ENCODE data around the gene OPN5. TPM values are rescaled to one million over a fixed set of nuclear protein-coding genes. Genes with fewer than 3 reads are reported as not detected.
A peak's percentile ranks its signal among the peaks of the same experiment; 100 is the strongest.
"Not testable (repeated sequence)": the region's sequence is repeated elsewhere in the genome, so short reads cannot be mapped to it uniquely, and the experiment has no call there.

Gene OPN5, protein sequence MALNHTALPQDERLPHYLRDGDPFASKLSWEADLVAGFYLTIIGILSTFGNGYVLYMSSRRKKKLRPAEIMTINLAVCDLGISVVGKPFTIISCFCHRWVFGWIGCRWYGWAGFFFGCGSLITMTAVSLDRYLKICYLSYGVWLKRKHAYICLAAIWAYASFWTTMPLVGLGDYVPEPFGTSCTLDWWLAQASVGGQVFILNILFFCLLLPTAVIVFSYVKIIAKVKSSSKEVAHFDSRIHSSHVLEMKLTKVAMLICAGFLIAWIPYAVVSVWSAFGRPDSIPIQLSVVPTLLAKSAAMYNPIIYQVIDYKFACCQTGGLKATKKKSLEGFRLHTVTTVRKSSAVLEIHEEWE
- polyA plus RNA-seq: not detected

DNA sequence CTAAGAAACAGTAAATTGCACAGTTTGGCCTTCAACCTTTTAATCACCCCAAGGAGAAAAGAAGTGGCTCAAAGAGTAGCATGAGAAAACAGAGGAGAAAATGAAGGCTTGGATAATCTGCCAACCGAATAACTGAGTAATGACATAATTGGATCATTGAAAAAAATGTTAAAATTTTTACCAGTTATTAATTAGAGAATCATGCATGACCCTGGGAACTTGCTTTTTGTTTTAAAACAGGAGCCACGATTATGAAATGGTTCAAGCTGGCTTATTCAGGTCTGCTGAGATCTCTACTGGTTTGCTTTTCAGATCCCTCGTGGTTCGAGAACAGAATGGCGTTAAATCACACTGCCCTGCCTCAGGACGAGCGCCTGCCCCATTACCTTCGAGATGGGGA is at the start of gene OPN5:
OPN5 (plus strand) TSS at position 301 of the 400 bp plus-strand sequence; CDS start at position 336, 35 bp downstream.
- no peak for DNase-seq
- no peaks in the 10 kb centered on the region for H3K36me3 Mint-ChIP-seq
- no peaks in the 10 kb centered on the region for H3K9me3 Mint-ChIP-seq
- no peak within 1 kb of the TSS for H3K27ac Mint-ChIP-seq
- no peak within 1 kb of the TSS for H3K4me3 Mint-ChIP-seq
- H3K4me1 Mint-ChIP-seq: peaks cover 5 to 7% of the 10 kb centered on the region in 2 donors
- peaks cover 3 to 4% (median 3%) of the 10 kb centered on the region in 3 donors for H3K27me3 Mint-ChIP-seq (ENCODE audit: low read depth in 3 of 3)

DNA sequence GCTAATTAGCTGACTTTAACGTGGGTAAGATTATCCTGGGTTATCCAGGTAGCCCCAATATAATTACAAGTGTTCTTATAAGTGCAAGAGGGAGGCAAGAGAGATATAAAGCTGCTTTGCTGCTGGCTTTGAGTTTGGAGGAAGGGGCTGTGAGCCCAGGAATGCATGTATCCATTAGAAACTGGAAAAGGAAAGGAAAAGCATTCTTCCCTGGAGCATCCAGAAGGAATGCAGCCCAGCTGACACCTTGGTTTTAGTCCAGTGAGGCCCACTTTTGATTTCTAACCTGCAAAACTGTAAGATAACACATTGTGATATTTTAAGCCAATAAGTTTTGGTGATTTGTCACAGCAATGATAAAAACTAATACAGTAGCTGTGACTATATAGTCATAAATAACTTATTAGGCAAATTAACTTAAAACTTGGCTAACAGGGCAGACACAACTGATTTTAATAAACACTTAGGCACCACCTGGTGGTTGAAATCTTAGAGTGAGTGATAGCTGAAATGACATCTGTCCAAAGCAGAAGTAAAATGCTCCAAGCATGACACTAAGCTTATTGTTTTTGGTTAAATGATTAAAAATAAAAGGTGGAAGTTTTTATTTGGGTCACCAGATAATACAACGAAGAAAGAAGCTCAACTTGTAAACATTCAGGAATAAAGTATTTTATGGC is 47.8 kb upstream of the OPN5 start:
- Mint-ChIP-seq H3K4me3 (no peak overlapping the region), H3K4me1 (no peaks in the 10 kb centered on the region), H3K27ac (no peak overlapping the region), H3K27me3 (ENCODE audit: low read depth in 3 of 3) (peaks cover 0 to 2% (median 0%) of the 10 kb centered on the region in 3 donors), H3K9me3 (peaks cover 0 to 3% (median 0%) of the 10 kb centered on the region in 6 donors), H3K36me3 (no peaks in the 10 kb centered on the region)
- DNase-seq: peak in 1 of 3 donors; percentile 4

DNA sequence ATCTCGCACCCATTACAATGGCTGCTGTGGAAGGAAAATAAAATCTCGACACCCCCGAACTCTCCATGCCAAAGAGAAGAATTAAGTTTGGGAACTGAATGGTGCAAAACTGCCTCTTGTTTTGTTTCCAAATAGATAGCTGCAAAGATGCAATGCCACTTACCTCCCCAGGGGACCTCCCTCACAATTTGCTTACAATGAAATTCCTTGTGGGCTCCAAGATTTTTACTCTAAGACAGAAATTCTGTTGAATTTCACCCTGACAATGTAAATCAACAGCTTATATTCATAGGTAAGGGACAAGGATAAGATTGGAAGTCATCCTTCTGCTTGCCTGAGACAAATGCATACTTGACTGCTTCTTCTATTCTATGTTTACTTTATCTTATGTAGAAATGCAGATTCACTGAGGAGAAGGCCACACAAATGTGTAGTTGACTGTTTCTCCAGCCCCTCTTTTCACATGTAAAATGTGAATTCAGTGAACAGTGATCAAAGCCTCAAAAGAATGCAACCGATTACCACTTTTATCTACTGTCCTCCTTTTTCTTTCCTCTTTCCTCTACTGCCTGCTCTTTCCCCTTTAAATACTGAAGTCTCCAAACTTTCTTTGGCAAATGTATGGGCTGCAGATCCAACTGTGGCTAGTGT is 46.9 kb upstream of the OPN5 start:
- peaks cover 0 to 3% (median 0%) of the 10 kb centered on the region in 6 donors for H3K9me3 Mint-ChIP-seq
- H3K4me1 Mint-ChIP-seq: no peaks in the 10 kb centered on the region
- no peak for DNase-seq
- no peak overlapping the region for H3K27ac Mint-ChIP-seq
- H3K36me3 Mint-ChIP-seq: no peaks in the 10 kb centered on the region
- no peaks in the 10 kb centered on the region for H3K27me3 Mint-ChIP-seq (ENCODE audit: low read depth in 3 of 3)
- H3K4me3 Mint-ChIP-seq: no peak overlapping the region

DNA sequence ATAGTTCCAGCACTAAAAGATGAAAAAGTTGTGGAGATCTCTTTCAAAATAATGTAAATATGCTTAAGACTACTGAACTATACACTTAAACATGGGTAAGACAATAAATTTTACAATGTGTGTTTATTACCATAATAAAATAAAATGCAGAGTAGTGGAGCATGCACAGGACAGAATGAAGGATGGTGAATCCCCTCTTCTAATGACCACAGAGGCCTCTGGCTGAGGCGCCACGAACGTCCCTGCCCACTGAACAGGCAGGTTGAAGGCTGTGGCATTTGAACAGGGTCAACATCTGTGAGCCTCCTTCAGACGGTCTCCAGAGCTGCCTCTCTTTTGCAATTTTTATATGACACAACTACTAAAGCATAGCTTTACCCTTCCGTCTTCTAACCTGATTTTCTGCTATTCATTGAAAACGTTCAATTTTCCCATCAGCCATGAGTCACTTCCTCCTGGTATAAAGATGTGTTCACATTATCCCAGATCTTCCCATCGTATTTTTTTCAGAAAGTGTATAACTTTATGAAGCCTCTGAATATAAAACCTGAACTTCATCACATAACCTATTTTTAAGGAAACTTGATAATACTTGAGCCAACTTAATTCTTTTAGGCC is 45.6 kb upstream of the OPN5 start:
- no peak for DNase-seq
- peaks cover 0 to 3% (median 0%) of the 10 kb centered on the region in 6 donors for H3K9me3 Mint-ChIP-seq
- no peak overlapping the region for H3K4me3 Mint-ChIP-seq
- H3K36me3 Mint-ChIP-seq: no peaks in the 10 kb centered on the region
- no peaks in the 10 kb centered on the region for H3K27me3 Mint-ChIP-seq (ENCODE audit: low read depth in 3 of 3)
- no peak overlapping the region for H3K27ac Mint-ChIP-seq
- no peaks in the 10 kb centered on the region for H3K4me1 Mint-ChIP-seq

DNA sequence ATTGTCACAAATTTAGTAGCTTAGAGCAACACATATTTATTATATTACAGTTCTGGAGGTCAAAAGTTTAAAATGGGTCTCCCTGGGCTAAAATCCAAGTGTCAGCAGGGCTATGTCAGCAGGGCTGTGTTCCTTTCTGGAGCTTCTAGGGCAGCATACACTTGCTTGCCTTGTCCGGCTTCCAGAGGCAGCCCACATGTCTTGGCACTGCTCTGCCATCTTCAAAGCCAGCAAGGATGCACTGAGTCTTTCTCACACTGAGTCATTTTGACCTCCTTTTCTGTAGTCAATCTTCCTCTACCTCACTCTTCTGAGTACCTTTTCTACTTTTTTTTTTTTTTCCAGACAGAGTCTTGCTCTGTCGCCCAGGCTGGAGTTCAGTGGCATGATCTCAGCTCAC is 44.4 kb upstream of the OPN5 start:
- Mint-ChIP-seq H3K4me3 (no peak overlapping the region), H3K9me3 (peaks cover 0 to 3% (median 0%) of the 10 kb centered on the region in 6 donors), H3K4me1 (no peaks in the 10 kb centered on the region), H3K27me3 (ENCODE audit: low read depth in 3 of 3) (peaks cover 0 to 2% (median 0%) of the 10 kb centered on the region in 3 donors), H3K36me3 (no peaks in the 10 kb centered on the region), H3K27ac (no peak overlapping the region)
- DNase-seq: no peak

DNA sequence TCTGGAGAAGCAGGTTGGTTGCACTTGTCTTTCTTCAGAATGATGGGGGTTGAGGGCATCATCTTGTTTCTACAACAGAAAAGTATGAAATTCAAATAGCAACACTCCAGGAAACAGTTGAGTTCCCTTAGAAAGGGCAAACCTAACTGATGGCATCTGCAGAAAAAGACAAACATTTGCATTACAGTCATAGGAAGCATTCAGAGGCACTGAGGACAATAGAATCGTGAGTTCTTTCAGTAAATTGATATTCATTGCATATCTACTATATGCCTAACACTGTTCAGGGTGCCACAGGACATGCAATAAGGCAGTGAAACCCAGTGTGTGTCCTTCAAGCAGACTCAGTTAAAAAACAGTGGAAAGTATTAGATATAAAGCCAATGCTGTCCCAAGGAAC is 41.1 kb upstream of the OPN5 start:
- H3K9me3 Mint-ChIP-seq: no peaks in the 10 kb centered on the region
- DNase-seq: no peak
- peaks cover 0 to 4% (median 0%) of the 10 kb centered on the region in 3 donors for H3K27me3 Mint-ChIP-seq (ENCODE audit: low read depth in 3 of 3)
- no peak overlapping the region for H3K4me3 Mint-ChIP-seq
- no peaks in the 10 kb centered on the region for H3K36me3 Mint-ChIP-seq
- H3K4me1 Mint-ChIP-seq: no peaks in the 10 kb centered on the region
- H3K27ac Mint-ChIP-seq: no peak overlapping the region

DNA sequence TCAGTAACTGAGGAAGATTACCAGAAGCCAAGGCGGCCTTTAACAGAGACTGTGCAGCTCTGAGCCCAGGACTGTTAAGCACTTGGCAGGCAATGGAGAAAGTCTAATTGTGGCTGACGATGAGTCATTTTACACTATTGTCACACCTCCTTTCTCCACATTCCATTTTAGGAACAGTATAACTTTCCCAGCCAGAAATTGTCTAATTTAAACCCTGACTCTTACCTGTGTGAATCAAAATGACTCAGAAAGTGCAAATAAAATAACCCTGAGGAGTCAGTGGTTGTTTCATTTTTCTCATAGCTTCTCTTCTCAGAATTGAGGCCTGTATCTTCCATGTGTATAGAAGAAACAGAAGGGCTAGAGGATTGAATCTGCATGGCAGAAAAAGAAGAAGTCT is 40.0 kb upstream of the OPN5 start:
- no peaks in the 10 kb centered on the region for H3K4me1 Mint-ChIP-seq

DNA sequence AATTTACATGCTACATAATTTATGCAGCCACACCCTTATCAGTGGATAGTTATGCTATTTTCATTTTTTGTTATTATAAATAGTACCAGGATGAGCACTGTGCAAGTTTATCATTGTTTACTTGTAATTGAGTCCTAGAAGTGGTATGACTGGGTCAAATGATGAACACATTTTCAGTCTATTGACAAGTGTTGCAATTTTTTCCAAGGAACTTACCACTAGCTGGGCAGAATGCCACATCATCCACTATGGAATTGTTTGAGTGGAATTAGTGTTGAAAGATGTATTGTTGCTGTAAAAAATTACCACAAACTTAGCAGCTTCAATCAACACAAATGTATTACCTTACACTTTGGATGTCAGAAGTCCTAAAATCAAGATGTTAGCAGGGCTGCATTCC is 38.1 kb upstream of the OPN5 start:
- H3K4me1 Mint-ChIP-seq: no peaks in the 10 kb centered on the region
- H3K27me3 Mint-ChIP-seq (ENCODE audit: low read depth in 3 of 3): peaks cover 0 to 4% (median 0%) of the 10 kb centered on the region in 3 donors
- H3K27ac Mint-ChIP-seq: no peak overlapping the region
- H3K4me3 Mint-ChIP-seq: no peak overlapping the region
- no peak for DNase-seq
- no peaks in the 10 kb centered on the region for H3K9me3 Mint-ChIP-seq
- no peaks in the 10 kb centered on the region for H3K36me3 Mint-ChIP-seq

More for the DNA sequence above, 40.0 kb upstream of the OPN5 start:
- Mint-ChIP-seq H3K27ac (no peak overlapping the region), H3K36me3 (no peaks in the 10 kb centered on the region), H3K27me3 (ENCODE audit: low read depth in 3 of 3) (peaks cover 0 to 4% (median 0%) of the 10 kb centered on the region in 3 donors), H3K4me3 (no peak overlapping the region), H3K9me3 (no peaks in the 10 kb centered on the region)
- no peak for DNase-seq

DNA sequence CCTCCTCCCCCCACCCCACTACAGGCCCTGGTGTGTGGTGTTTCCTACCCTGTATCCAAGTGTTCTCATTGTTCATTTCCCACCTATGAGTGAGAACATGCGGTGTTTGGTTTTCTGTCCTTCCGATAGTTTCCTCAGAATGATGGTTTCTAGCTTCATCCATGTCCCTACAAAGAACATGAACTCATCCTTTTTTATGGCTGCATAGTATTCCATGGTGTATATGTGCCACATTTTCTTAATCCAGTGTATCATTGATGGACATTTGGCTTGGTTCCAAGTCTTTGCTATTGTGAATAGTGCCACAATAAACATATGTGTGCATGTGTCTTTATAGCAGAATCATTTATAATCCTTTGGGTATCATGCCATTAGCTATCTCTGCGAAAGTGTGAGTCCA is 36.6 kb upstream of the OPN5 start:
- not testable (repeated sequence) for H3K9me3 Mint-ChIP-seq; H3K4me3 Mint-ChIP-seq; H3K4me1 Mint-ChIP-seq; H3K27ac Mint-ChIP-seq; H3K36me3 Mint-ChIP-seq; H3K27me3 Mint-ChIP-seq (ENCODE audit: low read depth in 3 of 3); DNase-seq

DNA sequence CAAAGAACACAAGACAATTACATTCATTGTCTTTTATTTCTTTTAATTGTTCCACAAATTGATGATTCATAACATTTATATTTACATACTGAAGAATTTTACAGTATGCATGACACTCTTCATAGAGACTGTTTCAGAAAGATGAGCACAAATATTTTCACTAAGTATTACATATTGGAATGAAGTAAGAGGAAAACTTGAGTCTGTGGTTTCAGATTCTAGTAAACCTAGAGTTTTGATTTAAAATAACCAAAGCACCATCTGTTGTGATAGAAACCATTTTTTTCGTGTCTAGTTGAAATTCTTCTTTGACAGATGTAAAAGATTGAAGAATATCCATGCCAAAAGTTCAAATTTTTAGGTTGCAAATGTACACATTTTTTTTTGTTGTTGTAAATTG is 32.1 kb upstream of the OPN5 start:
- no peaks in the 10 kb centered on the region for H3K9me3 Mint-ChIP-seq
- H3K36me3 Mint-ChIP-seq: no peaks in the 10 kb centered on the region
- H3K27ac Mint-ChIP-seq: no peak overlapping the region
- DNase-seq: no peak
- H3K4me1 Mint-ChIP-seq: no peaks in the 10 kb centered on the region
- H3K4me3 Mint-ChIP-seq: no peak overlapping the region
- no peaks in the 10 kb centered on the region for H3K27me3 Mint-ChIP-seq (ENCODE audit: low read depth in 3 of 3)

DNA sequence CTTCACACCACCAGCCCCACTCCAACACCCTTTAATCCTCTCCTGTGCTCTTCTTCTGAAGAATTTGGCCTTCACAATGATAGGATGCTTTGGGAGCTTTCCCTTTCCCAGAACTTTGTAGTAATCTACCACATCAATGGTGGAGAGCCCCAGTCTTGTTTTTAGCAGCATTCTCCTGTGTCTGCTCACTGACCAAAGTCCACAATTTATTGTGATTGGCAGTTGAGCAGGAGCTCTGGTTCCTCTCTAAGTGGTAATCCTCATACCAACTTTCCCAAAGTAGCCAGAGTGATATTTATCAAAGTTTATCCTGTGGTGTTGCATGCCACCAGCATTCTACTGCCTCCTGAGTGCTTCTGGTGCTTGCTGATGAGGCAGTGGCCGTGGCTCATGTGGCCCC is 29.0 kb upstream of the OPN5 start:
- Mint-ChIP-seq H3K27ac (no peak overlapping the region), H3K27me3 (ENCODE audit: low read depth in 3 of 3) (peaks cover 0 to 3% (median 0%) of the 10 kb centered on the region in 3 donors), H3K9me3 (no peaks in the 10 kb centered on the region), H3K4me3 (no peak overlapping the region), H3K4me1 (no peaks in the 10 kb centered on the region), H3K36me3 (no peaks in the 10 kb centered on the region)
- DNase-seq: no peak

DNA sequence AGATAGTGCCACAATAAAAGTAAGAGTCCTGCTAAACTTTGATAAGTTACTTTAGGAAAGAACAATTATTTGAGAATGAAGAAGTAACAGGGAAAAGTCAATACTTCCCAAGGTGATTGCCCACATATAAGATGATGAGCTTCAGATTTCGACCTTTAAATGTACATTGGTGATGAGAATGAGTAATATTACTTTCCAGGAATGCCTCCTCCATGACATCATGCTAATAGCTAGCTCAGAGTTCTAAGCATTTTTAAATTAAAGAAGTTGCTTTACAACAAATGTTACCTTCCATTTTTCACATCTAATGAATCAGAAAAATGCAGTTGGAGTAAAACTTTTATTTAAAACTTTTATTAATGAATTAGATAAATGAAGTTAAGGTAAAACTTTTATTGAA is 22.5 kb upstream of the OPN5 start:
- DNase-seq: no peak
- no peak overlapping the region for H3K4me3 Mint-ChIP-seq
- H3K9me3 Mint-ChIP-seq: no peaks in the 10 kb centered on the region
- no peak overlapping the region for H3K27ac Mint-ChIP-seq
- H3K36me3 Mint-ChIP-seq: no peaks in the 10 kb centered on the region
- H3K4me1 Mint-ChIP-seq: no peaks in the 10 kb centered on the region
- peaks cover 0 to 5% (median 3%) of the 10 kb centered on the region in 3 donors for H3K27me3 Mint-ChIP-seq (ENCODE audit: low read depth in 3 of 3)

DNA sequence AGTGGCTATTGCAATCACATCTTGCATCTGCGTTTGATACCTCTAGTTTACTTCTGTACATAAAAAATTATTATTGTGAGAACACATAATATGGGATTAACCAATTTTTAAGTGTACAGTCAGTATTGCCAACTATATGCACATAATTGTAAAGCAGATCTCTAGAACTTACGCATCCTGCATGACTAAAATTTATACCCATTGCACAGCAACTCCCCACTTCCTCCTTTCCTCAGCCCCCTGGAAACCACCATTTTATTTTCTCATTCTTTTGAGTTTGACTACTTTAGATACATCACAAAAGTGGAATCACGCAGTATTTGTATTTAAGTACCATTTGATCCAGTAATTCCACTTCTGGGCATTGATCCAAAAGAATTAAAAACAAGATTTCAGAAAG is 19.3 kb upstream of the OPN5 start:
- no peak for DNase-seq
- Mint-ChIP-seq H3K9me3 (peaks cover 0 to 2% (median 0%) of the 10 kb centered on the region in 6 donors), H3K36me3 (peaks cover 0 to 3% (median 0%) of the 10 kb centered on the region in 3 donors), H3K27me3 (ENCODE audit: low read depth in 3 of 3) (peaks cover 0 to 5% (median 0%) of the 10 kb centered on the region in 3 donors), H3K27ac (no peak overlapping the region), H3K4me3 (no peak overlapping the region), H3K4me1 (no peaks in the 10 kb centered on the region)

DNA sequence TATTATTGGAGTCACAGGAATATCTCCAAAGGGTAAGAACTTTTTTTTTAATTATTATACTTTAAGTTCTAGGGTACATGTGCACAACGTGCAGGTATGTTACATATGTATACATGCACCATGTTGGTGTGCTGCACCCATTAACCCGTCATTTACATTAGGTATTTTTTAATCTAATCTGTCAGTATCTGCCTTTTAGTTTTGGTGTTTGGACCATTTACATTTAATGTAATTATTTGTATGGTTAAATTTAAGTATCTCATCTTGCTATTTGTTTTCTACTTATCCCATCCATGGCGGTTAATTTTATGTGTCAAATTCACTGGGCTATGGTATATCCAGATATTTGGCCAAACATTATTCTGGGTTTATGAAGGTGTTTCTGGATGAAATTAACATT is 15.4 kb upstream of the OPN5 start:
- H3K9me3 Mint-ChIP-seq: peaks cover 0 to 2% (median 0%) of the 10 kb centered on the region in 6 donors
- H3K36me3 Mint-ChIP-seq: peaks cover 0 to 3% (median 0%) of the 10 kb centered on the region in 3 donors
- peaks cover 0 to 3% (median 1%) of the 10 kb centered on the region in 3 donors for H3K27me3 Mint-ChIP-seq (ENCODE audit: low read depth in 3 of 3)

More for the DNA sequence above, 15.4 kb upstream of the OPN5 start:
- Mint-ChIP-seq H3K27ac (no peak overlapping the region), H3K4me1 (no peaks in the 10 kb centered on the region), H3K4me3 (no peak overlapping the region)
- no peak for DNase-seq

Measured in immature natural killer cell (primary cell).